ENCODE data around the gene OSBPL2.

Gene OSBPL2

DNA sequence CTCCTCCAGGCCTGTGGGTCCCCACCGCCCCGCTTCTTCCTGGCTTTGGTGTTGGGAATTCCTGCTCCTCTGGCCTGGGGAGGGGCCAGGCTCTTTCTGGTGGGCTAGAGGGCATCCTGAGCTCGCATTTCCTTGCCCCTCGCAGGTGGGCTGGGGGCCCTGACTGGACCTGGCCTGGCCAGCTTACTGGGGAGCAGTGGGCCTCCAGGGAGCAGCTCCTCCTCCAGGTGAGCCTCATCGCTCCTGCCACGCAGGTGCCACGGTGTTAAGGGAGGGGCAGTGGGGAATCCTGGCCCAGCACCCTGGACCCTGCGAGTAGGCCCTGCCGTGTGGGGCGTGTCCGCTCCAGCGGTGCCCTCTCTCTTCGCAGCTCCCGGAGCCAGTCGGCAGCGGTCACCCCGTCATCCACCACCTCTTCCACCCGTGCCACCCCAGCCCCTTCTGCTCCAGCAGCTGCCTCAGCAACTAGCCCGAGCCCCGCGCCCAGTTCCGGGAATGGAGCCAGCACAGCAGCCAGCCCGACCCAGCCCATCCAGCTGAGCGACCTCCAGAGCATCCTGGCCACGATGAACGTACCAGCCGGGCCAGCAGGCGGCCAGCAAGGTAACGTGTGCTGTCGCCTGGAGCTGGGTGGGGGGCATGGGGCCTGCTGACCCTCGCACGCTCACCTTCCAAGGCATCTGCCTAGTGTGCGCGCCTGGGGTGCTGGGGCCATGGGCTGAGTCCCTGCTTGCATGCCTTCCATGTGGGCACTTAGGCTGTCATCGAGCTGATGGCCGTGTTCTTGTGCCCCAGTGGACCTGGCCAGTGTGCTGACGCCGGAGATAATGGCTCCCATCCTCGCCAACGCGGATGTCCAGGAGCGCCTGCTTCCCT, 69.1 kb downstream of the OSBPL2 start:
- Histone ChIP-seq H3K9me3 (ENCODE audit: control insufficient read depth, insufficient read depth, low read depth, low read length) (no peaks in the 10 kb centered on the region), H3K27ac (ENCODE audit: extremely low read depth, low read depth, low read length) (no peak overlapping the region), H3K4me3 (ENCODE audit: low read depth, low read length) (no peak overlapping the region), H3K4me1 (ENCODE audit: control insufficient read depth, insufficient read depth, low read length) (peaks cover 8% of the 10 kb centered on the region), H3K36me3 (ENCODE audit: control insufficient read depth in 2 of 2, insufficient read depth in 1 of 2, low read length in 2 of 2) (peaks cover 0 to 83% of the 10 kb centered on the region in 2 experiments; a peak in 1 of 3 replicates)
- ChIA-PET CTCF (interaction anchor here (0.6 to 0.7 kb wide), 2 partner anchors 62 to 140 kb away, joined by 3 to 4 read pairs; no protein-coding TSS in a partner anchor), POLR2A (interaction anchor here (1.4 to 2.8 kb wide), 3 partner anchors 9 to 79 kb away, joined by 4 to 12 read pairs (median 5); partner anchors contain the start of gene RPS21)
- peak; percentile 15; the same call in 1 of the 2 replicates for TF ChIP-seq ZIC2 (tag by site-specific recombination; IDR thresholded peaks at IDR 0.05)
- TF ChIP-seq ZNF324 (tag by site-specific recombination; IDR thresholded peaks at IDR 0.05) = no peak
- peak; percentile 56 for TF ChIP-seq KLF1 (tag by site-specific recombination; IDR thresholded peaks at IDR 0.05)

DNA sequence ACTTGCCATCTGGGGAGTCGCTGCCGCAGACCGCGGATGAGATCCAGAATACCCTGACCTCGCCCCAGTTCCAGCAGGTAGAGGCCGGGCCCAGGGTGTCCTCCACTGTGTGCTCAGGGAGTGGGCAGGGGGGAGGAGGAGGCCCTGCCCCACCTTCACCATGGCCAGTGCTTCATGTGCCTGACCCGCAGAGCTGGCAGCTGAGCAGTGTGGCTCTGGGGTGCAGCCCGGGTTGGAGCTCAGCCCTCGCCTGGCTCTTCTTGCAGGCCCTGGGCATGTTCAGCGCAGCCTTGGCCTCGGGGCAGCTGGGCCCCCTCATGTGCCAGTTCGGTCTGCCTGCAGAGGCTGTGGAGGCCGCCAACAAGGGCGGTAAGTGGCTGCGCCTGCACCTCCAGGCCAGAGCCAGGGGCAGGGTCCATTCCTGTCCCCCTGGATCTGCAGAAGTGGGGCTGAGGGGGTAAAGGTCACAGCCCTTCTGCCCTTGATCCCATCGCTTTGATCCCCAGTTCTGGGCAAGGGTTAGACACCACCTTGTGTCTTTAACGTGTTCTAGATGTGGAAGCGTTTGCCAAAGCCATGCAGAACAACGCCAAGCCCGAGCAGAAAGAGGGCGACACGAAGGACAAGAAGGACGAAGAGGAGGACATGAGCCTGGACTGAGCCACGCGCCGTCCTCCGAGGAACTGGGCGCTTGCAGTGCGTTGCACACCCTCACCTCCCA, 69.9 kb downstream of the OSBPL2 start:
- Histone ChIP-seq H3K27ac (ENCODE audit: extremely low read depth, low read depth, low read length) (no peak overlapping the region), H3K4me1 (ENCODE audit: control insufficient read depth, insufficient read depth, low read length) (peaks cover 8% of the 10 kb centered on the region), H3K36me3 (ENCODE audit: control insufficient read depth in 2 of 2, insufficient read depth in 1 of 2, low read length in 2 of 2) (peaks cover 0 to 90% of the 10 kb centered on the region in 2 experiments; a peak in 1 of 3 replicates), H3K9me3 (ENCODE audit: control insufficient read depth, insufficient read depth, low read depth, low read length) (no peaks in the 10 kb centered on the region), H3K4me3 (ENCODE audit: low read depth, low read length) (no peak overlapping the region)
- CTCF ChIA-PET = interaction anchor here (0.9 to 1.0 kb wide), 2 partner anchors 75 to 77 kb away, joined by 6 read pairs; no protein-coding TSS in a partner anchor
- POLR2A ChIA-PET = no interaction called here
- TF ChIP-seq SP3 (tag by site-specific recombination; IDR thresholded peaks at IDR 0.05) (no peak), ZNF426 (tag by site-specific recombination; IDR thresholded peaks at IDR 0.05) (no peak), ZNF10 (tag by site-specific recombination; IDR thresholded peaks at IDR 0.05) (no peak), ZNF645 (tag by site-specific recombination; IDR thresholded peaks at IDR 0.05) (no peak), ZNF302 (tag by site-specific recombination; IDR thresholded peaks at IDR 0.05; ENCODE audit: low read depth) (no peak), ZNF138 (tag by site-specific recombination; IDR thresholded peaks at IDR 0.05; ENCODE audit: borderline replicate concordance) (no peak), ZNF660 (tag by site-specific recombination; IDR thresholded peaks at IDR 0.05) (no peak), PRDM10 (tag by site-specific recombination; IDR thresholded peaks at IDR 0.05) (no peak), ZBTB6 (tag by site-specific recombination; IDR thresholded peaks at IDR 0.05) (no peak), ZNF239 (tag by site-specific recombination; IDR thresholded peaks at IDR 0.05) (no peak), ZNF221 (tag by site-specific recombination; IDR thresholded peaks at IDR 0.05; ENCODE audit: borderline replicate concordance) (no peak), ZNF623 (tag by site-specific recombination; IDR thresholded peaks at IDR 0.05) (no peak), ZNF37A (tag by site-specific recombination; IDR thresholded peaks at IDR 0.05) (no peak), ZBTB10 (tag by site-specific recombination; IDR thresholded peaks at IDR 0.05) (no peak), REPIN1 (tag by site-specific recombination; IDR thresholded peaks at IDR 0.05; ENCODE audit: low read depth) (no peak)
- TF ChIP-seq, protein P1, sequence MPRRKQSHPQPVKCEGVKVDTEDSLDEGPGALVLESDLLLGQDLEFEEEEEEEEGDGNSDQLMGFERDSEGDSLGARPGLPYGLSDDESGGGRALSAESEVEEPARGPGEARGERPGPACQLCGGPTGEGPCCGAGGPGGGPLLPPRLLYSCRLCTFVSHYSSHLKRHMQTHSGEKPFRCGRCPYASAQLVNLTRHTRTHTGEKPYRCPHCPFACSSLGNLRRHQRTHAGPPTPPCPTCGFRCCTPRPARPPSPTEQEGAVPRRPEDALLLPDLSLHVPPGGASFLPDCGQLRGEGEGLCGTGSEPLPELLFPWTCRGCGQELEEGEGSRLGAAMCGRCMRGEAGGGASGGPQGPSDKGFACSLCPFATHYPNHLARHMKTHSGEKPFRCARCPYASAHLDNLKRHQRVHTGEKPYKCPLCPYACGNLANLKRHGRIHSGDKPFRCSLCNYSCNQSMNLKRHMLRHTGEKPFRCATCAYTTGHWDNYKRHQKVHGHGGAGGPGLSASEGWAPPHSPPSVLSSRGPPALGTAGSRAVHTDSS (tag by site-specific recombination; IDR thresholded peaks at IDR 0.05) = no peak
- TF ChIP-seq, protein P2, sequence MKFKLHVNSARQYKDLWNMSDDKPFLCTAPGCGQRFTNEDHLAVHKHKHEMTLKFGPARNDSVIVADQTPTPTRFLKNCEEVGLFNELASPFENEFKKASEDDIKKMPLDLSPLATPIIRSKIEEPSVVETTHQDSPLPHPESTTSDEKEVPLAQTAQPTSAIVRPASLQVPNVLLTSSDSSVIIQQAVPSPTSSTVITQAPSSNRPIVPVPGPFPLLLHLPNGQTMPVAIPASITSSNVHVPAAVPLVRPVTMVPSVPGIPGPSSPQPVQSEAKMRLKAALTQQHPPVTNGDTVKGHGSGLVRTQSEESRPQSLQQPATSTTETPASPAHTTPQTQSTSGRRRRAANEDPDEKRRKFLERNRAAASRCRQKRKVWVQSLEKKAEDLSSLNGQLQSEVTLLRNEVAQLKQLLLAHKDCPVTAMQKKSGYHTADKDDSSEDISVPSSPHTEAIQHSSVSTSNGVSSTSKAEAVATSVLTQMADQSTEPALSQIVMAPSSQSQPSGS (tag by site-specific recombination; IDR thresholded peaks at IDR 0.05; ENCODE audit: low read depth) = no peak

Measured in HEK293 (cell line).